Lung (tissue), 12 donors: ENCODE measurements around the gene SNRPE. TPM values are rescaled to one million over a fixed set of nuclear protein-coding genes. Genes with fewer than 3 reads are reported as not detected.
"Not testable (repeated sequence)": the region's sequence is repeated elsewhere in the genome, so short reads cannot be mapped to it uniquely, and the experiment has no call there.

Experiments used
- ATAC-seq: fragments of 200-7000 bp; cut with Tn5 transposase; one replicate; pipeline ENCODE4 v1.9.1; 2020; ENCODE audit warnings: moderate number of reproducible peaks; ENCODE audit not compliant: insufficient read depth, low FRiP score
- DNase-seq, 3 donors: peaks; one replicate each; pipeline ENCODE4 v3.0.0-alpha.2; 2013 to 2017
- H3K27ac ChIP-seq, 2 donors: one replicate each; pipeline ENCODE4 v1.5.1; 2013; ENCODE audit warnings: mild to moderate bottlenecking in 2 of 2, moderate library complexity in 2 of 2, control low read depth in 1 of 2, inconsistent platforms in 1 of 2, low read depth in 1 of 2, low read length in 1 of 2
- H3K27me3 ChIP-seq, 3 donors: one replicate each; pipeline ENCODE4 v1.5.1; 2013; ENCODE audit warnings: low read length in 2 of 3; ENCODE audit not compliant: control insufficient read depth in 3 of 3, insufficient read depth in 3 of 3
- H3K36me3 ChIP-seq, 4 donors: one replicate each; pipeline ENCODE4 v1.5.1; 2013; ENCODE audit warnings: low read length in 4 of 4, mild to moderate bottlenecking in 1 of 4, moderate library complexity in 1 of 4; ENCODE audit not compliant: control insufficient read depth in 4 of 4, insufficient read depth in 4 of 4
- H3K4me1 ChIP-seq, 5 donors: one replicate each; pipeline ENCODE4 v1.5.1; 2013; ENCODE audit warnings: low read length in 5 of 5, mild to moderate bottlenecking in 2 of 5, moderate library complexity in 1 of 5; ENCODE audit not compliant: control insufficient read depth in 5 of 5, insufficient read depth in 5 of 5
- H3K4me3 ChIP-seq: one replicate; pipeline ENCODE4 v1.5.1; 2013; ENCODE audit warnings: mild to moderate bottlenecking, control low read depth, moderate library complexity
- H3K9ac ChIP-seq, 2 donors: one replicate each; pipeline ENCODE4 v1.5.1; 2013; ENCODE audit warnings: low read length in 2 of 2, control low read depth in 1 of 2; ENCODE audit not compliant: insufficient read depth in 1 of 2
- H3K9me3 ChIP-seq, 4 donors: one replicate each; pipeline ENCODE4 v1.5.1; 2013; ENCODE audit warnings: low read length in 3 of 4, mild to moderate bottlenecking in 1 of 4, moderate library complexity in 1 of 4; ENCODE audit not compliant: control insufficient read depth in 4 of 4, insufficient read depth in 3 of 4
- CTCF ChIP-seq: IDR thresholded peaks from 2 replicates; pipeline ENCODE4 v1.5.1; 2012; ENCODE audit warnings: mild to moderate bottlenecking; ENCODE audit errors: control extremely low read depth, extremely low read depth
- WGBS, 2 donors: extraction: QIAGEN DNeasy Blood & Tissue Kit; methylation state at CpG; one replicate each; pipeline ENCODE4 v1.1.7; 2013; 5-methylcytosine and 5-hydroxymethylcytosine counted together
- polyA plus RNA-seq, 2 donors: library from polyadenylated mRNA; stranded (reverse); fragments of 200-250 nt; gene quantifications; one replicate each; pipeline ENCODE4 v1.2.1, GENCODE V29; 2013
- total RNA-seq, 2 donors: library from RNA; depleted of rRNA in 1 of 2; stranded (reverse); fragments of >200 nt in 1 of 2; gene quantifications; one replicate each; pipeline ENCODE4 v1.2.1, GENCODE V29; 2014 to 2021
- donor health status: control.
- donor health status: control.
- donor health status: Bipolar disorder and iron deficiency.
- donor health status: healthy.
- donor health status: DM: yes; HTN: yes; CAD: no.

The SNRPE gene
- total and polyA plus RNA-seq, 4 donors = 43.4 to 109 (median 84.9) TPM

GRCh38 chr1:203823306-203823705, 38.1 kb upstream of the SNRPE start:
- ATAC-seq (no peak), DNase-seq (no peak)
- H3K27ac ChIP-seq = no peak overlapping the region
- H3K9me3 ChIP-seq = no peaks in the 10 kb centered on the region
- no peak overlapping the region for H3K4me3 ChIP-seq
- H3K36me3 ChIP-seq = peaks cover 20 to 47% (median 27%) of the 10 kb centered on the region in 4 donors
- H3K9ac ChIP-seq = no peak overlapping the region
- H3K27me3 ChIP-seq = no peaks in the 10 kb centered on the region
- H3K4me1 ChIP-seq = peaks cover 0 to 17% (median 0%) of the 10 kb centered on the region in 5 donors
- TF ChIP-seq CTCF = no peak
- WGBS, 2 donors = 88 to 100% methylated on average over 1 of the region's 1 CpG

GRCh38 chr1:203826175-203826574, 35.2 kb upstream of the SNRPE start:
- no peak for TF ChIP-seq CTCF
- Histone ChIP-seq H3K9me3 (no peaks in the 10 kb centered on the region), H3K9ac (no peak overlapping the region), H3K27me3 (no peaks in the 10 kb centered on the region), H3K27ac (no peak overlapping the region), H3K4me3 (no peak overlapping the region), H3K4me1 (peaks cover 0 to 19% (median 0%) of the 10 kb centered on the region in 5 donors), H3K36me3 (peaks cover 15 to 29% (median 24%) of the 10 kb centered on the region in 4 donors)
- no peak for ATAC-seq
- 97 to 99% methylated on average over 2 of the region's 2 CpGs for WGBS, 2 donors
- DNase-seq = no peak

- no peak for ATAC-seq
- Histone ChIP-seq H3K9ac (no peak overlapping the region), H3K27me3 (no peaks in the 10 kb centered on the region), H3K27ac (no peak overlapping the region), H3K4me1 (peaks cover 0 to 19% (median 0%) of the 10 kb centered on the region in 5 donors), H3K4me3 (no peak overlapping the region), H3K9me3 (no peaks in the 10 kb centered on the region), H3K36me3 (peaks cover 12 to 22% (median 19%) of the 10 kb centered on the region in 4 donors)
- DNase-seq = peak in 2 of 3 donors; percentile 60 to 72
- WGBS, 2 donors = 77 to 87% methylated on average over 5 of the region's 5 CpGs
- no peak for TF ChIP-seq CTCF
Observed at GRCh38 chr1:203828002-203828401, 33.4 kb upstream of the SNRPE start.

GRCh38 chr1:203828503-203828902, 32.9 kb upstream of the SNRPE start:
- no peak for TF ChIP-seq CTCF
- ATAC-seq = no peak
- Histone ChIP-seq H3K27ac (no peak overlapping the region), H3K9ac (no peak overlapping the region), H3K4me1 (peaks cover 0 to 19% (median 0%) of the 10 kb centered on the region in 5 donors), H3K36me3 (peaks cover 9 to 21% (median 18%) of the 10 kb centered on the region in 4 donors), H3K4me3 (no peak overlapping the region), H3K27me3 (no peaks in the 10 kb centered on the region), H3K9me3 (no peaks in the 10 kb centered on the region)
- DNase-seq = peak in 2 of 3 donors; percentile 89 to 92
- WGBS, 2 donors = 45 to 90% methylated on average over 1 of the region's 1 CpG

- Histone ChIP-seq H3K4me1 (peaks cover 0 to 19% (median 0%) of the 10 kb centered on the region in 5 donors), H3K36me3 (peaks cover 12 to 26% (median 18%) of the 10 kb centered on the region in 4 donors)
- not testable (repeated sequence) for H3K9me3 ChIP-seq, H3K27me3 ChIP-seq, DNase-seq, H3K4me3 ChIP-seq, H3K9ac ChIP-seq, ATAC-seq, H3K27ac ChIP-seq
- WGBS, 2 donors = 58 to 61% methylated on average over 5 of the region's 5 CpGs
Observed at GRCh38 chr1:203829247-203829646, 32.2 kb upstream of the SNRPE start.
